GM19463 (cell line): Measurements from ENCODE around the gene AGBL4.

Experiments used
- ATAC-seq: cut with Tn5 transposase; IDR thresholded peaks from one replicate; pipeline ENCODE4 v1.9.1; 2021; ENCODE audit warnings: mild to moderate bottlenecking, moderate library complexity; ENCODE audit not compliant: unreplicated experiment

Gene AGBL4

GRCh38 chr1:48741380-48741779 is 1282.4 kb downstream of the AGBL4 start:
- ATAC-seq = no peak

- no peak for ATAC-seq
Measured at GRCh38 chr1:48740621-48741020, 1283.1 kb downstream of the AGBL4 start.

GRCh38 chr1:48739091-48739490 is 1284.7 kb downstream of the AGBL4 start:
- no peak for ATAC-seq

DNA sequence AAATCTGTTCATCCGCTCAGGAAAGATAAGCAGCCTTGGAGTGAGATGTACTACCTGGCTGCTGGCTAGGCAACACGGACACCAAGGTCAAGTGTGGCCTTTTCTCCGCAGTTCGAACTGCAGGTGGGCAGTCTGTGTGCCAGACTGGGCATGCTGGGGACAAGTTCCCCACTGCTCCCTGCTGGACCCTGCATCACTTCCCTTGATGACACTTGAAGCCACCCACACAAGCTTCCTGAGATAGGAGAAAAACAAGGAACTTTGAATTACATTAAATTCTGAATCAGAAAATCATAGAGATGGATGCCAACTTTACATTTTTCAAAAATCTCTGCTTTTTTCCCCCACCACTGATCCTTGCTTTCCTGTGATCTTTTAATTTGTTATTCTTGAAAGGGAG is 1285.4 kb downstream of the AGBL4 start:
- ATAC-seq = no peak

GRCh38 chr1:48735796-48736195 is 1288.0 kb downstream of the AGBL4 start:
- ATAC-seq = no peak

- ATAC-seq = peak; percentile 59
Measured at GRCh38 chr1:48730164-48730910, 1293.4 kb downstream of the AGBL4 start.

- no peak for ATAC-seq
Measured at GRCh38 chr1:48728584-48728983, 1295.2 kb downstream of the AGBL4 start.

- ATAC-seq = peak; percentile 40
Measured at GRCh38 chr1:48726557-48727215, 1297.1 kb downstream of the AGBL4 start.

- peak; percentile 2 for ATAC-seq
Measured at GRCh38 chr1:48726139-48726538, 1297.6 kb downstream of the AGBL4 start.

DNA sequence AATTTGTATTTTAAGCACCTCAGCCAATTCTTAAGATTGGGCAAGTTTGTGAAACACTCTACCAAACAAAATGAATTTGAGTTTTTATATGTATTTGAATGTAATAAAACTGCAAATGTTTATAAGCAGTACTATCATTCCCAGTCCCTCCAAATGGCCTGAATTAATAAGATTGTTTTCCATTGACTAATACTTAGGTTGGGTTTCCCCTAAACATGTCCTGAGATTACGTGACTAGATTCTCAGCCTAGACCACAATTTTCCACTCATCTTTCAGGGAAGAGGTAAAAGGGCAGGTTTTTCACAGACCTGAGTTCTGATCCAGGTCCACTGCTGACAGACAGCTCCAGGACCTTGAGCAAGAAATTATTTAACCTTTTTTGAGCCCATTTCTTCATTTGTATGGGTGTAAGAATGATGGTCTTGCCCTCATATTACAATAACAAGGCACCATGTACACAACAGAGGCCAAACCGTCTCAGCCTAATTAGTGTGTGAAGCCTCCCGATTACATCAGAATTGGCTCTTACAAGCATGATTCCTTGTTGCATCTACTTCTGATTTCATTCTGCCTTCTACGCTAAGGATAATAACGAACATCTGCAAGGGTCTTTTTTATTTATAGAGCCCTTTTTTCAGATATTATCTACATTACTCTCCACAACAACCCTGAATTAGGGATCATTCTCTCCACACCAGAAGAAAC is 1298.3 kb downstream of the AGBL4 start:
- ATAC-seq = no peak

DNA sequence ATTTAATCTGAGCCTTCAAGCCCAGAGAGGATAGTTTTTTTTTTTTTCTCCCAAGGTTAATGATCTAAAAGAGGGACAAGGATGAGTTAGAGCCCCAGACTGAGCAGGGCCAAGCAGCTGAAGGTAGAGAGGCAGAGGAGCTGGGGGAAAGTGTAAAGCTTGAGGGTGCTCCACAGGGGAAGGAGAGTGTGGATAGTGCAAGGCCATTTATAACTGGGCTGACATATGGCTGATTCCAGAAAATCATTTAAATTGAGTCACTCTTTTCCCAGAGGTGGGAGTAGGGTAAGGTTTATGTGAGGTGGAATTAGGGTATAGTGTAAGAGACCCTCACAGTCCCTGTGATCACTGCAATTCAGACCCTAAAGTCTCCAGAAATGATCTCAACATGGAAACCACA is 1302.8 kb downstream of the AGBL4 start:
- ATAC-seq = no peak

GRCh38 chr1:48718705-48719104 is 1305.0 kb downstream of the AGBL4 start:
- ATAC-seq = no peak

DNA sequence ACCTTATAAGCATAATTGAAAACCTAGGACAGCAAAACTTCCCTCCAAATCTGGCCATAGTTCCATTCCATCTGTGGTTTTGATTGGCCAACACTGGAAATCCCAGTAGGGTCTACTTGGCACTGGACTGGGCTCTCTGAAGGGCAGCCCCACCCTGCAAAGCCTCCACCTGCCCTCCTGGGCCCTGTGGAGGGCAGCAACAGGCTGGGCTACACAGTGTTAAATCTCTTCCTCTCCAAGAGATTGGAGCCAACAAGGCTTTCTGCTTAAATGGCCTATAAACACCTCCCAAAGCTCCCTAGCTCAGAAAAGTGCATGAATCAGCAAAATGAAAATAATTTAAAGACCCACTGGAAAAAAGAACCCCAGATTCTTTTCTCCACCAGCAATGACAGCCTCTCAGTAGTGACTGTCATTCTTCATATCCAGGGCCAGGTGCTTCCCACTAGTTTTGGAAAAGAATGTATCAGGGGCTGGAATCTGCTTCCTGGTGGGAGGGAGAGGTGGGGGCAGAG is 1305.6 kb downstream of the AGBL4 start:
- ATAC-seq = no peak

DNA sequence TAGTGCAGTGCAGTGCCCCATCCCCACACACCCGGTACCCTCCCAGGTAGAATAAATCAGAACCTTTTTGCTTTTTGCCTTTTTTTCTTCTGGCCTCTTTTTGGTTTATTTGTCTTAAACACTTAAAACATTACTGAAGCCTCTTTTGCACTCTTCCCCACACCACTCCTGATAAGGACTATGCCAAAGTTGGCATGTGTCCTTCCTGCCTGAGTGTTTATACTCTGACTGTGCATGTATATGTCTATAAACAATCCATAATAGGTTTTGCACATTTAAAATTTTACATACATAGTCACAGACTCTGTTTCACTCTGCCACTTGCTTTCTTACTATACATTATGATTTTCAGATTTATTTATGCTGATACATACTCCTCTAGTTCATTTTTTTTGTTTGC is 1306.7 kb downstream of the AGBL4 start:
- no peak for ATAC-seq

GRCh38 chr1:48715921-48716320 is 1307.8 kb downstream of the AGBL4 start:
- no peak for ATAC-seq

- ATAC-seq = no peak
Measured at GRCh38 chr1:48710915-48711314, 1312.8 kb downstream of the AGBL4 start.

DNA sequence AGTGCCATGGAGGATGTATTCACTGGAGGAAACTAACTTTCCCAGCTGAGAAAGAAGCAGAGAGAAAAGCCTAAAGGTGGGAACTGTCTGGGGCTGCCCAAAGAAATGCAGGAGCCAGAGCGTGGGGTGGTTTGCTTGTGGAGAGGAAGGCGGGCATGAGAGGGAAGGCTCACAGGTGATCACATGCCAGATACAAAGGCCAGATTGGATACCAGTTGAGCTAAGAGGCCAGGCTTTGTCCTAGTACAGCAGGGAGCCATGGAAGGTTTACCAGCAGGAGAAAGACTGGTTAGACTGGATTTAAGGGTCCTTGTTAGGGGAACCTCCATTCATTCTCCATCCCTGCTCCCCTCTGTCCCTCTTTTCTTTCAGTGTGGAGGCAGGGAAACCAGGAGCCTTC is 1313.4 kb downstream of the AGBL4 start:
- ATAC-seq = no peak

GRCh38 chr1:48704736-48705135 is 1319.0 kb downstream of the AGBL4 start:
- ATAC-seq = no peak

DNA sequence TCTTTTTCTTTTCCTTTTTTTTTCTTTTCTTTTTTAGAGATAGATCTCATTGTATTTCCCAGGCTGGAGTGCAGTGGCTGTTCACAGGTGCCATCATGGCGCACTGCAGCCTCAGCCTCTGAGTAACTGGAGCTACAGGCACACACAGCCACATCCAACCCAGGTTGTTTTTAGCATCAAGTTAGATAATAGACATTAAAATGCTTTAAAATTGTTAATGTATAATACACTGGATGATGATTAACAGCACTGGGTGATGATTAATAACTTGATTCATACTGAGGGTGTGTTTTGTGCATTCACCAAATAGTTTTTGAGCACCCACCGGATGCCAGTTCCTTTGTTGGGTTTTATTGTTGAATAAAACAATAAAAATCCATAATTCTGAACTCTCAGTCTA is 1322.3 kb downstream of the AGBL4 start:
- no peak for ATAC-seq

DNA sequence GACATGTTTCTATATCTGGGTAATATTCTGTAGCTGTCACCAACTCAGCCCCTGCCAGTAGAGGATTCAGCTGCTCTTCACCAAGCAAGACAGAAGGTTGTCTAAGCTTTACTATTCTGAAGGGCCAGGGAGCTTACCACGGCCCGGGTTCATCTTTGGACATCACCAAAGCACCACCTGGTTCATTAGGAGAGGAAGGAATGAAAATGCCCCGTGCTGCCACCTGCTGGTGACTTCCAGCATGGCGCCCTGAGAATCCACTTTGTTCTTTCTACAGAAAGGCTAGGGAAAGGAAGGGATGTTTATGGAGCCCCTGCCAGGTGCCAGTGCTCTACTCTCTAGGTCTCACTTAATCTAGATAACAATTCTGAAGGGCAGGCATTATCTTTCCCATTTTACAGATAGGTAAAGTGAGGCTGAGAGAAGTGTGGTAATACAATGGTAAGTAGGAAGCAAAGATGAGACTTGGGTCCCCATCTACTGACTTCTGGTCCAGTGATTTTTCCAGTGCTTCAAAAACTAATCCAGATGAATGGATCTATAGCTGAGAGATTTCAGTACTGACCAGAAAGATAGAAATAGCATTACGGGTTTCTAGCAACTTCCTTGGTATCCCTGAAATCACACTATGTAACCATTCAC is 1326.6 kb downstream of the AGBL4 start:
- peak; percentile 52 for ATAC-seq

- ATAC-seq = no peak
Measured at GRCh38 chr1:48695161-48695560, 1328.6 kb downstream of the AGBL4 start.
